Neural crest cell (in vitro differentiated cells): ENCODE measurements around the gene CFAP100. TPM values are rescaled to one million over a fixed set of nuclear protein-coding genes. Genes with fewer than 3 reads are reported as not detected.

Experiments used
- DNase-seq: peaks from one replicate; pipeline ENCODE4 v3.0.0; 2021; ENCODE audit warnings: low read depth, mixed read lengths, low spot score
- H3K27ac Mint-ChIP-seq: one replicate; pipeline ENCODE4 v1.8.0; 2021; ENCODE audit warnings: mild to moderate bottlenecking, mixed read lengths; ENCODE audit not compliant: unreplicated experiment
- H3K27me3 Mint-ChIP-seq: 2 replicates; pipeline ENCODE4 v1.8.0; 2021; ENCODE audit warnings: low read depth, mild to moderate bottlenecking, mixed read lengths
- H3K36me3 Mint-ChIP-seq: 2 replicates; pipeline ENCODE4 v1.8.0; 2021; ENCODE audit warnings: low read depth, mild to moderate bottlenecking, mixed read lengths
- H3K4me1 Mint-ChIP-seq: 2 replicates; pipeline ENCODE4 v1.8.0; 2021; ENCODE audit warnings: mixed read lengths
- H3K4me3 Mint-ChIP-seq: one replicate; pipeline ENCODE4 v1.8.0; 2021; ENCODE audit warnings: mild to moderate bottlenecking, mixed read lengths
- H3K9me3 Mint-ChIP-seq: 2 replicates; pipeline ENCODE4 v1.8.0; 2021; ENCODE audit warnings: mixed read lengths
- total RNA-seq: library from RNA; stranded (reverse); gene quantifications from 2 replicates; pipeline ENCODE4 v1.2.1, GENCODE V29; 2021
- TF ChIP-seq, protein P1 (sequence below): fragments of 200-600 bp; sonication (generic); conservative IDR thresholded peaks from 2 replicates; pipeline ENCODE4 v1.5.0; 2021; ENCODE audit warnings: antibody characterized with exemption, mild to moderate bottlenecking

The CFAP100 gene
- total RNA-seq, 1 donor from 2014 or later = 1.7 TPM

DNA sequence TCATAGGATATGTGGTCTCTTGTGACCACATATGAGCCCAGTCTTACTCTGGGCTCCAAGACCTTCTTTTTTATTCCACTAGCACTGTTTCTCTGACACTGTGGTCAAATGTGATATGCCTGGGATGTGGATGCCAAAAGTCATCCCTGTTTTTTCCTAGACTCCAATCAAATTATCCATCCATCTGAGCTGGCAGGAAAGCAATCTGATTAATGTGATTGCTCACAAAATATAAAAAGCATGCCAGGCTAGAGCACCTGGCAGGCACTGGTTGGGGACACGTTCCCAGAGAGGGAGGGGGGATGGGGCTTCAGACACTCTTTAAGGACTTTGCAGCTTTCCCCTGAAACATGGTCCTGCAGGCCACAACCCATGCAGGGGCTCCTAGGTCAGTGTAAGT lies 3.1 kb upstream of the CFAP100 start:
- no peaks in the 10 kb centered on the region for H3K9me3 Mint-ChIP-seq
- H3K4me3 Mint-ChIP-seq = no peak overlapping the region
- H3K4me1 Mint-ChIP-seq = peaks cover 13% of the 10 kb centered on the region
- TF ChIP-seq, protein P1, sequence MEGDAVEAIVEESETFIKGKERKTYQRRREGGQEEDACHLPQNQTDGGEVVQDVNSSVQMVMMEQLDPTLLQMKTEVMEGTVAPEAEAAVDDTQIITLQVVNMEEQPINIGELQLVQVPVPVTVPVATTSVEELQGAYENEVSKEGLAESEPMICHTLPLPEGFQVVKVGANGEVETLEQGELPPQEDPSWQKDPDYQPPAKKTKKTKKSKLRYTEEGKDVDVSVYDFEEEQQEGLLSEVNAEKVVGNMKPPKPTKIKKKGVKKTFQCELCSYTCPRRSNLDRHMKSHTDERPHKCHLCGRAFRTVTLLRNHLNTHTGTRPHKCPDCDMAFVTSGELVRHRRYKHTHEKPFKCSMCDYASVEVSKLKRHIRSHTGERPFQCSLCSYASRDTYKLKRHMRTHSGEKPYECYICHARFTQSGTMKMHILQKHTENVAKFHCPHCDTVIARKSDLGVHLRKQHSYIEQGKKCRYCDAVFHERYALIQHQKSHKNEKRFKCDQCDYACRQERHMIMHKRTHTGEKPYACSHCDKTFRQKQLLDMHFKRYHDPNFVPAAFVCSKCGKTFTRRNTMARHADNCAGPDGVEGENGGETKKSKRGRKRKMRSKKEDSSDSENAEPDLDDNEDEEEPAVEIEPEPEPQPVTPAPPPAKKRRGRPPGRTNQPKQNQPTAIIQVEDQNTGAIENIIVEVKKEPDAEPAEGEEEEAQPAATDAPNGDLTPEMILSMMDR = no peak
- peaks cover 17% of the 10 kb centered on the region for H3K27me3 Mint-ChIP-seq
- DNase-seq = no peak
- no peaks in the 10 kb centered on the region for H3K36me3 Mint-ChIP-seq
- H3K27ac Mint-ChIP-seq = no peak overlapping the region

DNA sequence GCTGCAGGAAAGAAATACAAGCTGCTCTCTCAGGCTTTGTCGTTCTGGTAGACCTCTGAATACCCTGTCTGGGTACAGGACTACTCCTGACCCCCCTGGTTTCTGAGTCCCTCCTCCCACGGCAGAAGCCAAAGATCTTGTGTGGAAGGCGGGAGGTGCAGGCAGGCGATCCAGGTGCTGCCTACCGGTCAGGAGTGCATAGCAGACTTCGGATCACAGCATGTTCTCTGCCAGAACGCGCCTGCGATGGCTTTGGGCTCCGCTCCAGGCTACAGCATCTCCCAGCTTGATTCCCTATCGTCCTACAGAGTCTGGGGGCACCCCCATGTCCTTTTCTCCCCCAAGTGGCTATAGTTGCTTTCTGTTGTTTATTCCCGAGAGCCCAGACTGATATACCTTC lies 2.5 kb upstream of the CFAP100 start:
- Mint-ChIP-seq H3K4me3 (no peak overlapping the region), H3K4me1 (peaks cover 13% of the 10 kb centered on the region), H3K36me3 (no peaks in the 10 kb centered on the region), H3K27me3 (peaks cover 17% of the 10 kb centered on the region), H3K9me3 (no peaks in the 10 kb centered on the region), H3K27ac (no peak overlapping the region)
- TF ChIP-seq, protein P1 = no peak
- DNase-seq = no peak

DNA sequence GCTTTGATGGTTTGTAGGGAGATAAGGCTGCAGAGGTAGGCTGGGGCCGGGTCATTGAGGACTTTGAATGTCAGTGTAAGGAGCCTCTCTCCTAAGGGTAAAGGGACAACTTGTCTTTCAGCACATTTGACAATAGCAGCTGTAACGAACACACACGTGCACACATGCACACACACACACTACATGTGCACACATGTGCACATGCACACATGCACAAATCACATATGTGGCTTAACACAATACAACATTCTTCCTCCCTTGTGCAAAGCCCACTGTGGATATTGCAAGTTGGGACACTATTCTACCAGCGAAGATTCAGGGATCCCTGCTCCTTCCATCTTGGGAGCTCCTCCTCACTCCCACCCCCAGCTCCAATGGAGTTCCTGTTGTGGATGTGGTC lies 1.1 kb upstream of the CFAP100 start:
- Mint-ChIP-seq H3K27me3 (peaks cover 17% of the 10 kb centered on the region), H3K9me3 (no peaks in the 10 kb centered on the region), H3K4me3 (no peak overlapping the region), H3K36me3 (no peaks in the 10 kb centered on the region), H3K4me1 (peaks cover 16% of the 10 kb centered on the region), H3K27ac (no peak overlapping the region)
- TF ChIP-seq, protein P1 = no peak
- DNase-seq = no peak

DNA sequence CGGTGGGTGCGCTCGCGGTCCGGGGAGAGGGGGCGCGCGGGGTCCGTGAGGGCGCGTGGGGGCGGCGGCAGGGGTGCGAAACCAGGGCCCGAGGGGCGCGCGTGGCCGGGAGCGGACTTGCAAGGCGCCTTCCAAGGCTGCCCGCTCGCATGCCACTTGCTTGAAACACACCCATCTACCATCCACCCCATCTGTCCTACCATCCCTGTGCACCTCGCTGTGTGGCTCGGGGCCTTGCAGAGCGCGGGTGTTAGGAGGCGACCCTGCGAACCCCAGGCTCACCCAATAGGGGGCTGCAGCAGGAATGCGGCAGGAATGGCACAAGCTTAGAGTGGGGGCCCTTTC lies 240 bp downstream of the CFAP100 start:
- TF ChIP-seq, protein P1 = no peak
- Mint-ChIP-seq H3K27me3 (peaks cover 14% of the 10 kb centered on the region), H3K36me3 (no peaks in the 10 kb centered on the region), H3K4me3 (peak overlapping the region; percentile 66), H3K4me1 (peaks cover 26% of the 10 kb centered on the region), H3K27ac (no peak overlapping the region), H3K9me3 (no peaks in the 10 kb centered on the region)
- DNase-seq = no peak

DNA sequence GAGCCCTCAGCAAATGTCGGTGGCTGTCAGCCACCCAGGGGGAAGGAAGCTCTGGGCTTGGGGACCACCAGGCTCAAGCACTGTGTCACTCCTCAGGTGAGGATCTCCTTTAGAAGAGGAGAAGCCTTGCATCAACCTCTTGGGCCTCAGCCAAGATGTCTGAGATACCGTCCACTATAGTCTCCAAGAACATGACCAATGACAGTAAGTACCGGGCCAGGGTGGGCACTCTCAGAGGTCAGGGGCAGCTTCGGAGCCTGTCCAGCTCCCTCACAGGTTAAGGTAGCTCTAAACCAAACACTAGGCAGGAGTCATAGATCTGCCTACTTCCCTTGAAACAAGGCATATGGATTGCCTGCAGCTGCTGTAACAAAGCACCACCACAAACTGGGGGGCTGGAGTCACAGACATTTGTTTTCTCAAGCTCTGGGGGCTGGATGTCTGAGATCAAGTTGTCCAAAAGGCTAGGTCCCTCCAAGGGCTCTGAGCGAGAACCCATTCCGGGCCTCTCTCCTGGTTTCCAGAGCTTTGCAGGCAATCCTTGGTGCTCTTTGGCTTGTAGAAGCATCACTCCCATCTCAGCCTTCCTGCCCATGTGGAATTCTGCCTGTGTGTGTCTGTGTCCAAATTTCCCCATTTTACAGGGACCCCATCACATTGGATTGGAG lies 1.3 kb downstream of the CFAP100 start:
- no peaks in the 10 kb centered on the region for H3K9me3 Mint-ChIP-seq
- no peak overlapping the region for H3K27ac Mint-ChIP-seq
- H3K27me3 Mint-ChIP-seq = peaks cover 14% of the 10 kb centered on the region
- TF ChIP-seq, protein P1 = no peak
- H3K36me3 Mint-ChIP-seq = no peaks in the 10 kb centered on the region
- H3K4me1 Mint-ChIP-seq = peaks cover 28% of the 10 kb centered on the region
- H3K4me3 Mint-ChIP-seq = no peak overlapping the region
- DNase-seq = no peak
